ENCODE measurements around the gene FNIP1. TPM values are rescaled to one million over a fixed set of nuclear protein-coding genes. Genes with fewer than 3 reads are reported as not detected.
"Not testable (repeated sequence)": the region's sequence is repeated elsewhere in the genome, so short reads cannot be mapped to it uniquely, and the experiment has no call there.

The FNIP1 gene
- total RNA-seq, 1 experiment from 2014 or later: 16.4 TPM

DNA sequence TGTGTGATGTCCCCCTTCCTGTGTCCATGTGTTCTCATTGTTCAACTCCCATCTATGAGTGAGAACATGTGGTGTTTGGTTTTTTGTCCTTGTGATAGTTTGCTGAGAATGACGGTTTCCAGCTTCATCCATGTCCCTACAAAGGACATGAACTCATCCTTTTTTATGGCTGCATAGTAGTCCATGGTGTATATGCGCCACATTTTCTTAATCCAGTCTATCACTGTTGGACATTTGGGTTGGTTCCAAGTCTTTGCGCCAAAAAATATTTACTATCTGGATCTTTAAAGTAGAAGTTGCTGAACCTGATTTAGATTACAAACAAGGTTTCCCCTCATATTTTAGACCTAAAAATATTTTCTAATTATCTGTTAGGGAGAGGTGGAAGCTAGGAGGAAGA lies 79.7 kb downstream of the FNIP1 start:
- RAD21 ChIA-PET (ENCODE audit: low non-redundant PET in 1 of 2, low total read pairs in 2 of 2, uncharacterized antibody in 2 of 2, unreplicated experiment in 2 of 2); POLR2A ChIA-PET; H3K27me3 ChIP-seq (ENCODE audit: insufficient read depth, low read length); DNase-seq (ENCODE audit: low read depth, low spot score); BruUV-seq (replicated peaks); H2AFZ ChIP-seq (ENCODE audit: low read depth, low read length, poor library complexity, severe bottlenecking); H3K9ac ChIP-seq (ENCODE audit: low read length); H3K27ac ChIP-seq (ENCODE audit: low read depth, low read length); H3K9me2 ChIP-seq (ENCODE audit: insufficient read depth); CTCF ChIA-PET; H3K4me2 ChIP-seq (ENCODE audit: low read length); H3K4me1 ChIP-seq (ENCODE audit: control insufficient read depth in 1 of 2, insufficient read depth in 2 of 2, low read length in 2 of 2); H3K79me2 ChIP-seq (ENCODE audit: insufficient read depth, low read length); ATAC-seq; H3K36me3 ChIP-seq (ENCODE audit: control insufficient read depth in 1 of 2, insufficient read depth in 2 of 2, low read length in 2 of 2); H3K9me3 ChIP-seq (ENCODE audit: control insufficient read depth in 1 of 2, insufficient read depth in 1 of 2, low read depth in 1 of 2, low read length in 2 of 2); intact Hi-C loops (cut with micrococcal nuclease); H4K20me1 ChIP-seq (ENCODE audit: insufficient read depth); H3K4me3 ChIP-seq (replicated peaks in 1 of 2; ENCODE audit: low read depth in 1 of 2, low read length in 2 of 2): not testable (repeated sequence)

- DNase-seq (ENCODE audit: low read depth, low spot score): no peak
- H3K4me1 ChIP-seq (ENCODE audit: control insufficient read depth in 1 of 2, insufficient read depth in 2 of 2, low read length in 2 of 2): no peaks in the 10 kb centered on the region
- BruUV-seq (replicated peaks): no TSS peak
- CTCF ChIA-PET: no interaction called here
- POLR2A ChIA-PET: no interaction called here
- no peaks in the 10 kb centered on the region for H3K27me3 ChIP-seq (ENCODE audit: insufficient read depth, low read length)
- no peak overlapping the region for H3K4me3 ChIP-seq (replicated peaks in 1 of 2; ENCODE audit: low read depth in 1 of 2, low read length in 2 of 2)
- no peak for ATAC-seq
- H4K20me1 ChIP-seq (ENCODE audit: insufficient read depth): no peaks in the 10 kb centered on the region; the same call in 1 of the 2 replicates
- no peaks in the 10 kb centered on the region for H3K79me2 ChIP-seq (ENCODE audit: insufficient read depth, low read length)
- no peak overlapping the region for H2AFZ ChIP-seq (ENCODE audit: low read depth, low read length, poor library complexity, severe bottlenecking)
- RAD21 ChIA-PET (ENCODE audit: low non-redundant PET in 1 of 2, low total read pairs in 2 of 2, uncharacterized antibody in 2 of 2, unreplicated experiment in 2 of 2): no interaction called here
- no peaks in the 10 kb centered on the region for H3K9me2 ChIP-seq (ENCODE audit: insufficient read depth)
- no peak overlapping the region for H3K9ac ChIP-seq (ENCODE audit: low read length)
- H3K36me3 ChIP-seq (ENCODE audit: control insufficient read depth in 1 of 2, insufficient read depth in 2 of 2, low read length in 2 of 2): no peaks in the 10 kb centered on the region
- H3K9me3 ChIP-seq (ENCODE audit: control insufficient read depth in 1 of 2, insufficient read depth in 1 of 2, low read depth in 1 of 2, low read length in 2 of 2): no peaks in the 10 kb centered on the region
- intact Hi-C loops (cut with micrococcal nuclease): no loop called here
- H3K4me2 ChIP-seq (ENCODE audit: low read length): no peak overlapping the region
- no peak overlapping the region for H3K27ac ChIP-seq (ENCODE audit: low read depth, low read length)
- TF ChIP-seq RAD21 (IDR thresholded peaks at IDR 0.05; ENCODE audit: low read depth) (no peak), EGR1 (IDR thresholded peaks at IDR 0.05; ENCODE audit: low read depth) (no peak), TCF7L2 (IDR thresholded peaks at IDR 0.05; ENCODE audit: borderline replicate concordance, extremely low read depth, insufficient read depth, insufficient read length) (no peak)
- TF ChIP-seq, protein P1, sequence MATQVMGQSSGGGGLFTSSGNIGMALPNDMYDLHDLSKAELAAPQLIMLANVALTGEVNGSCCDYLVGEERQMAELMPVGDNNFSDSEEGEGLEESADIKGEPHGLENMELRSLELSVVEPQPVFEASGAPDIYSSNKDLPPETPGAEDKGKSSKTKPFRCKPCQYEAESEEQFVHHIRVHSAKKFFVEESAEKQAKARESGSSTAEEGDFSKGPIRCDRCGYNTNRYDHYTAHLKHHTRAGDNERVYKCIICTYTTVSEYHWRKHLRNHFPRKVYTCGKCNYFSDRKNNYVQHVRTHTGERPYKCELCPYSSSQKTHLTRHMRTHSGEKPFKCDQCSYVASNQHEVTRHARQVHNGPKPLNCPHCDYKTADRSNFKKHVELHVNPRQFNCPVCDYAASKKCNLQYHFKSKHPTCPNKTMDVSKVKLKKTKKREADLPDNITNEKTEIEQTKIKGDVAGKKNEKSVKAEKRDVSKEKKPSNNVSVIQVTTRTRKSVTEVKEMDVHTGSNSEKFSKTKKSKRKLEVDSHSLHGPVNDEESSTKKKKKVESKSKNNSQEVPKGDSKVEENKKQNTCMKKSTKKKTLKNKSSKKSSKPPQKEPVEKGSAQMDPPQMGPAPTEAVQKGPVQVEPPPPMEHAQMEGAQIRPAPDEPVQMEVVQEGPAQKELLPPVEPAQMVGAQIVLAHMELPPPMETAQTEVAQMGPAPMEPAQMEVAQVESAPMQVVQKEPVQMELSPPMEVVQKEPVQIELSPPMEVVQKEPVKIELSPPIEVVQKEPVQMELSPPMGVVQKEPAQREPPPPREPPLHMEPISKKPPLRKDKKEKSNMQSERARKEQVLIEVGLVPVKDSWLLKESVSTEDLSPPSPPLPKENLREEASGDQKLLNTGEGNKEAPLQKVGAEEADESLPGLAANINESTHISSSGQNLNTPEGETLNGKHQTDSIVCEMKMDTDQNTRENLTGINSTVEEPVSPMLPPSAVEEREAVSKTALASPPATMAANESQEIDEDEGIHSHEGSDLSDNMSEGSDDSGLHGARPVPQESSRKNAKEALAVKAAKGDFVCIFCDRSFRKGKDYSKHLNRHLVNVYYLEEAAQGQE (IDR thresholded peaks at IDR 0.05; ENCODE audit: low read depth): no peak
Measured at GRCh38 chr5:131716650-131717049, 80.2 kb downstream of the FNIP1 start.

All from HCT116 (cell line).